HG03521 (cell line): Measurements from ENCODE around the gene FAM163A.
"Not testable (repeated sequence)": the region's sequence is repeated elsewhere in the genome, so short reads cannot be mapped to it uniquely, and the experiment has no call there.

Source experiments
- ATAC-seq: cut with Tn5 transposase; IDR thresholded peaks from one replicate; pipeline ENCODE4 v1.9.1; 2021; ENCODE audit warnings: mild to moderate bottlenecking, moderate library complexity; ENCODE audit not compliant: unreplicated experiment

Gene FAM163A

DNA sequence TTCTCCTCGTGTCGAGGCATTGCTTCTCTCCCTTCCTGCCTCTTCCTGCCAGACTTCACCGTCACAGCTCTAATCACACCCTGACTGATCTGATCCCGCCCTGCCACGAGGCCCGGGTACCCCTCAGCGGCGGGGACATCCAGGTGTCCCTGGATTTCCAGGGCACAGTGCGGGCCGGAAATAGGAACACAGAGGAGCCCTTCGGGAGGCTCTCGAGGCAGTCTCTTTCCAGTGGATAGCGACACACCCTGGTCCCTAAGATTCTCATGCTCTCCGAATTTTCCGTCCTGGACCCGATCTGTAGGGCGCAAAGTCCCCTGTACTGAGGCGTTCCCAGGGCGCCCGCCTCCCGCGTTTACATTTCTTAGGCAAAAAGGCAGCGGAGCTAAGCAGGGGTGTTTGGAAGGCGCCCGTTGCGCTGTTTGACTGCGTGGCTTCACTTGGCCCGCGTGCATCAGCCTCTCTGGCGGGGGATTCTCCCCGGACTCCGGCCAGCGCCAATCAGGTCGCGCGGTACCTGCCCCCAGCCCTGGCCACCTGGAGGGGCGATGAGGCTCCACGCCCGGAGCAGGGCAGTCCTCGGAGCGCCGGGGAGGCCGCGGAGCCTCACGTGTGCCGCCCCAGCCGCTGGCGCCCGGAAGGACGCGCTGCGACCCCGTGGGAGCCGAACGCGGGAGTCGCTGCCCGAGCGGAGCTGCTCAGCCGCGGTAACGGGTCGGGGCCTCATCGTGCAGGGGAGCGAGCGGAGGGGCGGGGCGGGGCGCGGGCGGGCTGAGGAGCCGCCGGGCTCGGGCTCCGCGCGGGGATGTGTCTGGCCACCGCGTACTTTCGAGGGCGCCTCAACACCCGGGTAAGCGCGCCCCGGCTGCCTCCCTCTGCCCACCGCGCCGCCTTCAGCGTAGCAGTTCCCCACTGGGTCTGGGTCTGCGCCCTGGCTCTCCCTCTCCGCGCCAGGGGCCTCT lies at the start of gene FAM163A:
Gene FAM163A (plus strand): TSS at position 575 of the 962 bp plus-strand sequence. CDS start 69,807 bp downstream, outside the sequence.
- no peak for ATAC-seq

DNA sequence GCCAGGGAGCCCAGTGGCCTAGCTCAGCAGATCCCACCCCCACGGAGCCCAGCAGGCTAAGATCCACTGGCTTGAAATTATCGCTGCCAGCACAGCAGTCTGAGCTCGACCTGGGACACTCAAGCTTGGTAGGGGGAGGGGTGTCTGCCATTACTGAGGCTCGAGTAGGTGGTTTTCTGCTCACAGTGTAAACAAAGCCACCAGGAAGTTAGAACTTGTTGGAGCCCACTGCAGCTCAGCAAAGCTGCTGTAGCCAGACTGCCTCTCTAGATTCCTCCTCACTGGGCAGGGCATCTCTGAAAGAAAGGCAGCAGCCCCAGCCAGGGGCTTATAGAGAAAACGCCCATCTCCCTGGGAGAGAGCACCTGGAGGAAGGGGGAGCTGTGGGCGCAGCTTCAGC lies 48.6 kb upstream of the FAM163A start:
- ATAC-seq = not testable (repeated sequence)

DNA sequence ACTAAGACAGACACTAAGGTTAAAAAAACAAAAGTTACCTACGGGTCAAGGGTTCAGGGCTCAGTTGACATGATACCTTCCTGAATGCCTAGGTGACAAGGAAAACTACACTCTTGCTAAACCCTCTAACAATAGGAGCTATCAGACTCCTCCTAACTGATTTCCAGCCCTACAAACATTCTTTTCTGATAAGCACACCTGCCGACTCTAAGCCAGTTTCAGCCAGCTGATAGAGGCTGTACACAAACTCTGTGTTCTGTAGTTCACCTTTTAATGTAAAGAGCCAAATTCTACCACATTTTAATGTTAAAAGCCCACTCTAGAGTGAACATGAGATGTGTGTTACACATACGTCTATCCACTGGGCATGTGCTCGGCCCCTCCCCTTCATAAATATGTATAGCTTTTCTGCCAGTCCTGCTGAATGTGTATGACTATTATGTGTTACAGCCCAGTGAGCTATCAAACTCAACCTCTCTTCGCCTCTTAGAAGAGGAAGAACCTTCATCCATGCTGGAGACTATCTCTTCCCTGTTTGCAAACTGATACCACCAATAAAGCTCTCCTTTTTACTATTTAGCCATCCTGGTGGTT lies 40.0 kb upstream of the FAM163A start:
- no peak for ATAC-seq

DNA sequence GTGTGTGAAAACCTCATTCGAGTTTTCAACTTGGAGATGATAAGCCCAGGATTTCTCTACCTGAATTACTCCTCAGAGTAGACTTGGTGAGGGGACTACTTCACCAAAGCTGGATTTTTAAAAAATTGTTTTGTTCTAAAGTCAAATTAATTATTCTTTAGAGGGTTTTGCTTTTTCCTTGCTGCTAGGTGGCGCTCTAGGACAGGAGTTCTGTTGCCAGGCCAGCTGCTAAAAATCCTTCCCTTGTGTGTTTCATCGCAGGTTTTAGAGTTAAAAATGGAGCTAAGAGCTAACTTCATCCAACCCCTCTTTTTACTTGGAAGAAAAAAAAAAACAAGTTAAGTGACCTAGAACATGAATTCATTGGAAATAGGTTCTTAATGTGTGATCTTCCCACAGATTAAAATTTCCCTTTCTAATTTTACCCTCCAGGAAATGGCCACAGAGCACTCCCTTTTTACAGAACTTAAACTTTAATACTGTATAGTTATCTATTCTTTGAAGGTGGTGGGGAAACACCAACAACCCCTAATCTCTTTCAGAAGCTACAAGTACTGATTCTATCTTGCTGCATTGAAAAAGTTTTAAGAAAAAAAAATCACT lies 36.7 kb upstream of the FAM163A start:
- ATAC-seq = no peak

DNA sequence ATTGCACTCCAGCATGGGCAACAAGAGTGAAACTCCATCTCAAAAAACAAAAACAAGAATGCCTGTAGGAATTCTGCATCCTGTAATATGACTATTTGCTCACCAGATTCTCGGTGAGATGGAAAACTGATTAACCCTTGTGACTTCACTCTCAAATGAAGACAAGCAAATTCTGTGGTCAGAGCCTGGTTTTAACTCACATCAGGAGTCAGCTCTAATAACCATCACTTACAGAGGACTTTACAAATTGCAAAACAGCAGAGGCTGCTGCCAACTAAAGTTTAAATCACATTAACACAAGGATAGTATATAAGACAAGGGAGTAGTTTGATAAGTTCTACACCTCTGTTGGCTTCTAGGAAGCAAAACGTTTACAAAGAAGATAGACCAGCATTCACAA lies 35.7 kb upstream of the FAM163A start:
- ATAC-seq = no peak

DNA sequence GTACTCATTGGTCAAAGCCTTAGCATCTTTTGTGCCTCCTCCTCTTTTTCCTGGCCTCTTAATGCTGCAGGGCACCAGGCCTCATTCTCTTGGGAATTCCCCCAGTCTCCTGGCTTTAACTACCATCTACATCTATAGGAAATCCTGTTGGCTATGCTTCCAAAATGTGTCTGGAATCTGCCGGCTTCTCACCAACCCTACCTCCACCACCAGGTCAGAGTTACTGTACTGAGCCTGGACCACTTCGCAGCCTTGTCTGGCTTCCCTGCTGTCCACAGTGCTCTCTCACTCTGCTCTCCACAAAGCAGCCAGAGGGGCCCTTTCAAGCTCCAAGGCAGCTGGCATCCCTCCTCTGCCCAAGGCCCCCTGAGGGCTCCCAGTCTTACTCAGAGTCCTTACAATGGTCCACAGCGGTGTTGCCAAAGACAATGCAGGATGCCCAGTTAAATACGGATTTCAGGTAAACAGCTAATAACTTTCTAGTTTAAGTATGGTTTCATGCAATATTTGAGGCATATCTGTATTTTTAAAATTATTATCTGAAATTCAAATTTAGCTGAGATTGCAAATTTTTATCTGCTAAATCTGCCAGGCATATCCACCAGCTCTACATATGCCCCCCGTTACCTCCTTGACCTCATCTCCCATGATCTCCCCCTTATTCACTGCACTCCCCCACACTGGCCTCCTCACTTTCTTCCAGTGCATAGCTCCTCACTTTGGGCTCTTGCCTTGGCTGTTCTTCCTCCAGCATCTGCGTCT lies 34.5 kb upstream of the FAM163A start:
- ATAC-seq = no peak

DNA sequence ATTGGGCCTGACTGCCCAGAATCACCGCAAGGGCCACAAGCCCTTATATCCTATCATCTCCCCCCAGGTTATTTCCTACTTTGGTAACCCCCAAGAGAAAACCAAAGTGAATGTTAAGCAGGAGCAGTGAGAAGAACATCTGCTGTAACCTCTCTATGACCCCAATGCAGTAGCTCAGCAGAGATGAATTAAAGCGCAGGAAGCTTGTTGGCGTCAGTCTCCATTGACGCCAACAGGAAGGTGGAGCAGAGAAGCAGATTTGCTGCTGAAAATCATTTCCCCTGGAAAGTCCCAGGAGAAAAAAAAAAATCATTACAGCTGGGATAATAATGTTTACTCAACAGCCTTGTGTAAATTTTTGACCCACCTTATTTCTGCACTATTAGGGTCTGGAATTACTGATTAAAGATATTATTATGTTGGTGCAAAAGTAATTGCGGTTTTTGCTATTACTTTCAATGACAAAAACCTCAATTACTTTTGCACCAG lies 33.2 kb upstream of the FAM163A start:
- ATAC-seq = no peak

DNA sequence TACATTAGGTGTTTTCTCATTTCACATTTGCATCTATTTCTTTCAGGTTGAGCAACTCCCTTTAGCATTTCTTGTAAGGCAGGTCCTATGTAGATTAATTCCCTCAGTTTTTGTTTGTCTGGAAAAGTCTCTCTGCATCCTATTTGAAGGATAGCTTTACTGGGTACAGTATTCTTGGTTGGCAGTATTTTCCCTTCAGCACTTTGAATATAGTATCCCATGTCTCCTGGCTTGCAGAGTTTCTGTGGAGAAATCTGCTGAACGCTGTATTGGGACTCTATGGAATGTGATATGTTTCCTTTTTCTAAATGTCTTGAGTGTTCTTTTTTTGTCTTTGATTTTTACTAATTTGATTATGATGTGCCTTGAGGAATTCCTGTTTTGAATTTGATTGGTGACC lies 28.9 kb upstream of the FAM163A start:
- no peak for ATAC-seq

DNA sequence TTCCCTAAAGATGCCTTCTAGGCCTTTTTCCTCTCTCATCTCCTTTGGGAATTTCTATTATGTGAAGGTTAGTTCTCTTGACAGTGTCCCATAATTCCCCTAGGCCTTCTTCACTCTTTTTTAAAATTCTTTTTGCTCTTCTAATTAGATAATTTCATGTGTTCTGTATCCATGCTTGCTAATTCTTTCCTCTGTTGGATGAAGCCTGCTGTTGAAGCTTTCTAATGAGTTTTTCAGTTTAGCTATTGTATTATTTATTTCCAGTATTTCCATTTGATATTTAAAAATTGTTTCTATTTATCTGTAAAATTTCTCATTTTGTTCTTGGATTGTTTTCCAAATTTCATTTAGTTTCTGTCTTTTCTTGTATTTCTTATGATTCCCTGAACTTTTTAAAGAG lies 28.5 kb upstream of the FAM163A start:
- no peak for ATAC-seq

DNA sequence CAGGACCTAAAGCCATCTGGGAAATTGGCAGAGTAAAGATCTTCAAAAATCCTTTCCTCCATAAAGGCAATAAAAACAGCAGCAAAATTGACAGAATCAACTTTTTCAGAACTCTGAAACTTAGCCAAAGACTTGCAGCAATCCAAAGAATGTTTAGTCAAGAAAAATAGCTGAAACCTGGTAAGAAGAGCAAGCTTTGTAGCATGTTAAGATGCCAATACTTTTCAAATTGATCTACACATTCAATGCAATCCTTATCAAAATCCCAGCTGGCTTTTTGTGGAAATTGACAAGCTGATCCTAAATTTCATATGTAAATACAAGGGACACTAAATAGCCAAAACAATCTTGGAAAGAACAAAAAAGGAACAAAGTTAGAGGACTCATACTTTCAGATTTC lies 23.8 kb upstream of the FAM163A start:
- ATAC-seq = no peak

DNA sequence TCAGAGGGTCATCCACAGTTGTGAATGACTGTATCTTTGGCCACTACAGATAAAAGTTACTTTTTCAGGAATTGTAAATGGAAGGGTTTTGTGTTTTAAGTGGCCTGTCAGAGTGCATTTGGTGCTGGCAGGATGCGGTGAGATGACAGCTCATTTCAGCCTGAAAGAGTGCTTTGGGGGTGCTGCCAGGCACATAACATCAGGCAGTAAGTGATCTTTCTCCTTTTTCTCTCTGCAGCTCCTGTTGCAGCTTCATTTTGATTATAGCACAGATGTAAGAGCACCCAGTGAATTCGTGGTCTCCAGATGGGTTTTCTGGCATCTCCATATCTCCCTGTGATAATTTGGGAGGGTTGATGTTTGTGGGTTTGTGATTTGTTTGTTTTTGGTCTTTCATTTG lies 14.8 kb upstream of the FAM163A start:
- ATAC-seq = no peak

DNA sequence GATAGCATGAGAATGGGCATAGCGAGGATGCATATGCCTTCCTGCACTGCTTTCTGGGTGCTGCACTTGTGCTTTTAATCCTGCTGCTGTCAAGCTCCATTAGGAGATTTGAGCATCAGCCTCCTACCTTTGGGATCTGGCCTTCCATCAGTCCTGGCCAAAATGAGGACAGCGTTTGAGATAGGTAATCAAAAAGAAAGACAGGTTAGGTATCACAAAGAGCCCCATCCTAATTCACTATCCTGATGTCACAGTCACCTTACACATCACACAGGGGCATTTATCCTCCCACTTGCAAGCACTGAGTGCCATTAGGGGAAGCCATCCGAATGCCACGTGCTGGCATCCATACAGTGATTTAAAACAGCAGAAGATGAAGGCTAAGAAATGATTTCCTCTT lies 13.2 kb upstream of the FAM163A start:
- no peak for ATAC-seq

DNA sequence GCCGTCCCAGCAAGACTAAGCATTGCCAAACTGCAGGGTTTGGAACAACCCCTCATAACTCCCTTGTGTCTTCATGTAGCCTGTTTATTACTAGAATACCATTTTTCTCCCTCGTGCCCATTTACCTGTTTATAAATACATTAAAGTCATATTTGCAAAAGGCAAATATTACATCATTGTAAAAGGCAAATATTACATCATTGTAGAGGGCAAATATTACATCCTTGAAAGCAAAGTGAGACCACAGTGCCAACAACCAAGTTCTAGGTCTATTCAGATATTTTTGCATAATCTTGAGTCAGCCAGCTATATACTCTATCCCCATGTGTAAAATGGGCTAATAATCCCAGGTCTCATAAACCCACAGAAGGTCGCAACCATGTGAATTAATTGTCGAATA lies 11.4 kb upstream of the FAM163A start:
- no peak for ATAC-seq

DNA sequence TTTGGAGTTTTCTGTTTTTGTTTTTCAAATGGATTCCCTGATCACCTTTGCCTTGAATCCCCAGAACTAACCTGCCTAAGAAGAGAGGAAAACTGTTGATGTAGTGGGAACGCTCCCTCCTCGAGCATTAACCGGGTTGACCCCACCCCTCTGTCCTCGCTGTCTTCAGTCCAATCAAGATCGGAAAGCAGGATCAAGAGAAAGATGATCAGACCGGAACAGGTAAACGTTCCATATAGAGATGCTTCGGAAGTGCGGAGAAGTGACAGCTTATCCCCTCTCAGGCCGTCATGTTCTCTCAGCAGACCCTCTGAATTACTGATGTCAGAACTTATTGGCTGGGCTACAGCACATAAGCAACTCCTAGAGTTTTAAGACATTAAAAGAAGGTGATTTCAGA lies 800 bp upstream of the FAM163A start:
- no peak for ATAC-seq

DNA sequence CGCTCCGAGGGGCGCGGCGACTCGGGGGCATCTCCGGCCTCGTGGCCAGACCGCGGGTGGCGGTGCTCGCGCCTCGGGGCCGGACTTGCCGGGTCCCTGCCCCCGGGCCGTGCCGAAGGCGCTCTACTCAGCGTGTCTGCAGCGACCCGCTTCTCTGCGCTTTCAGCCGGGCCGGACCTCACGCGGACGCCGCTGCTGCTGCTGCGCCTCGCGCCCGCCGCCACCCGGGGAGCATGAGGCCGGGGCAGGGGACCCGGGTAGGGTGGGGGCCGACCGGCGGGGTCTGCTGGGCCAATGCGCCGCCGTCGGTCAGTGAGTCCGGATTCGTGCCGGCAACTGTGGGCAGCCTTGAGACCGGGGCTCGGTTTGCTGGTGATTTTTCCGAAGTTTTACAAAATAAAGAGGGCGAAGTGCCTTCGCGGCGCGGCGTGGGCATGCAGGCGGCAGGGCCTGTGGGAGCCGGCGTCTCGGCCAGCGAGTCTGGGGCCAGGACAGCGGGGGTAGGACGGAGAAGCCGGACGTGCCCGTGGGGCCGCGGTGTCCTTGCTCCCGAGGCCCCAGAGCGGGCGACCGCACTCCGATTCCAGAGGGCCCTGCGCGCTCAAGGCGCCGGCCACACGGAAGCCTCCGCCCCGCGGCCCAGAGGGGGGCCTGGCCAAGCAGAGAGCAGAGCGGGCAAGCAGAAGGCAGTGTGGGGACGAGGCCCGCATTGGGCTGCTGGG lies 749 bp downstream of the FAM163A start:
- ATAC-seq = no peak

DNA sequence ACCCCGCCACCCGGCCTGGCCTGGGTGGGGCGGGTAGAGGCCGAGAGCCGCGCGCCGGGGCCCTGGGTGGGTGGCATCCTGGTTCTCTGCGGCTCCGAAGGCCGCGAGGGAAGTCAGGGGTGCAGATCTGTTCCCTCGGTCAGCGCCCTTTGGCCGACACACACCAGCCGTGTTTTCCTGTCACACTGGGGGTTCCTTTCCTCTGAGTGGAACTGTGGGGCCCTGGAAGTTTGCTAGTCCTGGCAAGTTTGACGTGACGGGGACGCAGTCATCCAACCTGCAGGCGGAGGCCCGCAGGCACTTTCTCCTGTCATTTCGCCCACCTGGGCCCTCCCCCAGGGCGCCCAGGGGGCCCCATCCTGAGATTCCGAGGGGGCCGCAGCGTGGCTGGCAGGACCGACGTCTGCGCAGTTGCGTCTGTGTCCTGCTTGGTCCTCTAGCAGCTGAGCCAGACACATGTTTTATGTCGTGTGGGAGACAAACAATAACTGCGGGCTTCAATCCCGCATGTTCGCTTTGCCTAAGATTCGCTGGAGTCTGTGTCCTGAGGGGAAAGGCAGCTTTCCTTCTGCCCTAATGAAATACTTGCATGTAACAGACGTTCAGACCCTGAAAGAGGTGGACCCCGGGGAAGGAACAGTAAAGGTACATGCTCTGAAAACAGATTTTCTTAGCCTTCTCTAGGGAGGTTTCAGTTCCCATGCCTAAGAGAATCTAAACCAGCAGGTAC lies 1.5 kb downstream of the FAM163A start:
- no peak for ATAC-seq

DNA sequence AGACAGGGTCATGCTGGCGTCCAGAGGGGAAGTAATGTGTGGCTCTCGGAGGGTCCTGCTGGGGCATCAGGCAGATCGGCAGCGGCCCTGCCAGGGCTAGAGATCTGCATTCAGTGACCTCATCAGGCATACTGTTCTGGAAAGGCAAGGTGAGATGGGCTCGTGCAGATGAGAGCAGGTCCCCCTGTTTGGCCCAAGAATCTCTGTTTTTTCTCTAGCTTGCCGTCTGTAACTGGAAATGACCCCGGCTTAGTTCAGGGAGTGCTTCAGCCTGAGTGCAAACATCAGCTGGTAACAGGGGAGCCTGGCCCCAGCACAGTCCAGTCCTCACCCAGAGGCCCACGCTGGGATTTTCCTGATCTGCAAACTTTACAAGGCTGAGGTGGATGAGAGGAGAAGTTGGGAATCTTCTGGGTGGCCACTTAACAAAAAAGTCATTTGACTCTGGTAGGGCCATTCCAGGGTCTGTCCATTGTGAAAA lies 2.1 kb downstream of the FAM163A start:
- no peak for ATAC-seq

DNA sequence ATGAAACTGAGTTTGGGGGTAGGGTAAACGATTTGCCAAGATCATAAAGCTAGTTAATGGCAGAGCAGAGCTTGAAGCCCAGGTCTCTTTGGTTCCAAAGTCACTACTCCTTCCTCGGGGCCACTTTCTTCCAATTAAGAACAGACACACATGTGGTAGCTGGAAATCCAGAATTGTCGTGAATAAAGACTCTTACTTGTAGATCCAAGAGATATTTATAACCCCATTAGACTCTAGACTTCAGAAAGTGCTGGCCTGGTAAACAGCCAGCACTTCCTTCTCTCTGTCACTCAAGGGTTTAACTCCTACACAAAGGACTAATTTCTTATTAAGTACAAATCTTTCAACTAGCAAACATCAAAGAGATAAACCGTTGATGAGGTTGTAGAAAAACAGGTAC lies 2.7 kb downstream of the FAM163A start:
- no peak for ATAC-seq

DNA sequence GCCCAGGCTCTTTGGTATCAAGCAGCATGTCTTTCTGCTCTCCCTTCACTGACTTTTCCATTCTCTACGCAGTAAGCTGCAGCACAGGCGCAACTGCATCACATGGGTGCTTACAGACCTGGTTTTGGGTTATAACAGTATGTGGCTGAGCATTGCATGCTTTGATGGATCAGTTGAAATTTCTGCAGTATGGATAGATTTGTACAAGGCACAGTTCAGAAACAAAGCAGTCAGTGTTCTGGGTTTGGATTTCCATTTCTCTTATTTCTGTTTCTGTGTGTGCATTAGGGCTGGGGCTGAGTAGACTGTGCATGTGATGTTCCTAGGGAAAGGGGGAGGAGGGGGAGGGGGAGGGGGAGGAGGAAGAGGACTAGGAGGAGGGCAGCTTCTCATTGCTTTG lies 4.5 kb downstream of the FAM163A start:
- no peak for ATAC-seq

DNA sequence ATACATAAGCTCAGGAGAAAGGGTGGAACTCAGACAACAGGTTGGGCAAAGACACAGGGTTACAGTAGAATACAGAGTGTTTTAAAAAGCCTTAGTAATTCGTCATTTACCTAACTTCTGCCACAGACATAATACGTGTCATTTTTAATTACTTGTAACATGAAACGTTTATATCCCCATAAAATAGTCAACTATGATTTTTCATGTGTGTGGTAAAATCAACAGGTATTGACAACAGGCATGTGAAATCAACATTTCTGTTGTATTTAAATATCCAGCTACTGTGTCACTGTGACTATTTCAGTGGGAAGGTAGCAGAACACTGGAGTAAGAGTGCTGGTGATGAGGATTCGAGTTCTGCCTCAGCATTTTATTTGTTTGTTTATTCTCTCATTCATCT lies 5.7 kb downstream of the FAM163A start:
- no peak for ATAC-seq
